K562 (cell line): ENCODE measurements around the gene CASKIN1. TPM values are rescaled to one million over a fixed set of nuclear protein-coding genes. Genes with fewer than 3 reads are reported as not detected.

ENCODE experiments used
- ATAC-seq: fragments of 200-7000 bp; cut with Tn5 transposase; 3 replicates; pipeline ENCODE4 v1.9.1; 2020; ENCODE audit warnings: moderate library complexity
- BruUV-seq: library from RNA; stranded (reverse); fragments of 400-500 nt; replicated peaks from 2 replicates; lab custom pipeline; 2021; lab: Mats Ljungman, UMichigan
- CTCF ChIA-PET: fragments of 300-600 bp; formaldehyde crosslinking; extraction: SDS; loops from one replicate; lab custom pipeline; 2021; ENCODE audit warnings: low intra/inter-chr PET ratio; lab: Yijun Ruan, JAX
- POLR2A ChIA-PET: fragments of 300-600, 350-650 bp; sonication (Branson Sonifier 250); formaldehyde crosslinking; extraction: SDS; loops from one replicate; lab custom pipeline; 2021; ENCODE audit warnings: antibody characterized with exemption, inconsistent platforms; lab: Yijun Ruan, JAX
- DNase-seq, 4 experiments: peaks; one replicate each; pipeline versions ENCODE4 v3.0.0 to v3.0.0-alpha.2; 2011 to 2018; ENCODE audit warnings: low spot score in 3 of 4, mixed read lengths in 3 of 4; ENCODE audit errors: extremely low read depth in 1 of 4
- FAIRE-seq: peaks from 2 replicates; lab custom pipeline; 2011; peaks lifted over from hg19 to GRCh38; lab: Jason Lieb, UNC
- H2AFZ ChIP-seq: 2 replicates; pipeline ENCODE4 v1.6.0; 2011; ENCODE audit warnings: low read depth, low read length, control low read depth, inconsistent platforms
- H3K27ac ChIP-seq: fragments of 200-600 bp; 3 replicates; pipeline ENCODE4 v1.8.0; 2011; ENCODE audit warnings: low read depth, mild to moderate bottlenecking, control low read depth, inconsistent platforms, low read length, moderate library complexity, mixed read lengths; ENCODE audit errors: extremely low read depth
- H3K27me3 ChIP-seq, 2 experiments: fragments of 300-600 bp in 1 of 2; 2 replicates in 1 of 2; 3 replicates in 1 of 2; pipeline versions ENCODE4 v1.6.0 to v1.8.0; 2011; ENCODE audit warnings: inconsistent platforms in 2 of 2, low read length in 2 of 2, mild to moderate bottlenecking in 1 of 2, mixed read lengths in 1 of 2, moderate library complexity in 1 of 2; ENCODE audit not compliant: control insufficient read depth in 2 of 2, insufficient read depth in 2 of 2
- H3K36me3 ChIP-seq: fragments of 300-600 bp; 3 replicates; pipeline ENCODE4 v1.8.0; 2011; ENCODE audit warnings: mild to moderate bottlenecking, low read length, inconsistent platforms; ENCODE audit not compliant: control insufficient read depth, insufficient read depth
- H3K4me1 ChIP-seq, 2 experiments: fragments of 200-600 bp in 1 of 2; replicated peaks in 1 of 2; 2 replicates in 1 of 2; 3 replicates in 1 of 2; pipeline versions ENCODE4 v1.5.1 to v1.8.0; 2011; ENCODE audit warnings: inconsistent platforms in 2 of 2, low read length in 2 of 2, mild to moderate bottlenecking in 1 of 2, mixed read lengths in 1 of 2, moderate library complexity in 1 of 2; ENCODE audit not compliant: control insufficient read depth in 2 of 2, insufficient read depth in 2 of 2
- H3K4me2 ChIP-seq: 2 replicates; pipeline ENCODE4 v1.6.1; 2011; ENCODE audit warnings: low read length, control low read depth, inconsistent platforms, mixed read lengths; ENCODE audit not compliant: insufficient read depth
- H3K4me3 ChIP-seq: fragments of 200-600 bp; sonication (generic), shearing (Covaris generic); 2 replicates; pipeline ENCODE4 v1.5.1; 2016; ENCODE audit warnings: control low read depth, inconsistent platforms
- H3K79me2 ChIP-seq: fragments of 200-600 bp; 3 replicates; pipeline ENCODE4 v1.8.0; 2011; ENCODE audit warnings: low read length, inconsistent platforms; ENCODE audit not compliant: control insufficient read depth, insufficient read depth
- H3K9ac ChIP-seq, 2 experiments: 2 replicates each; pipeline versions ENCODE4 v1.6.0 to v1.6.1; 2011; ENCODE audit warnings: low read depth in 2 of 2, low read length in 2 of 2, control low read depth in 1 of 2, inconsistent platforms in 1 of 2, mild to moderate bottlenecking in 1 of 2, mixed read lengths in 1 of 2; ENCODE audit not compliant: insufficient read depth in 1 of 2
- H3K9me1 ChIP-seq: one replicate; pipeline ENCODE4 v1.6.0; 2011; ENCODE audit warnings: inconsistent platforms, mild to moderate bottlenecking, low read length, moderate library complexity; ENCODE audit not compliant: control insufficient read depth, insufficient read depth
- H3K9me3 ChIP-seq: replicated peaks from 2 replicates; pipeline ENCODE4 v1.5.1; 2011; ENCODE audit warnings: low read depth, low read length, inconsistent platforms; ENCODE audit not compliant: control insufficient read depth, insufficient read depth
- H4K20me1 ChIP-seq: replicated peaks from 2 replicates; pipeline ENCODE4 v1.6.1; 2011; ENCODE audit warnings: low read length, inconsistent platforms, mixed read lengths; ENCODE audit not compliant: control insufficient read depth, insufficient read depth
- E4F1 ChIP-seq: fragments of 250-450 bp; sonication (Bioruptor Pico); IDR thresholded peaks from 2 replicates; pipeline ENCODE4 v1.5.0; 2021; ENCODE audit warnings: mild to moderate bottlenecking, borderline replicate concordance
- FOXA3 ChIP-seq, 2 experiments: fragments of 450-650 bp in 1 of 2; sonication (generic) in 1 of 2; formaldehyde crosslinking; IDR thresholded peaks in 1 of 2; conservative IDR thresholded peaks in 1 of 2; 2 replicates each; pipeline versions ENCODE4 v1.4.0 to v1.8.0; 2020 to 2022; ENCODE audit warnings: mild to moderate bottlenecking in 2 of 2, missing genetic modification reagents in 1 of 2
- HCFC1 ChIP-seq: IDR thresholded peaks from 2 replicates; pipeline ENCODE4 v1.6.1; 2012; ENCODE audit warnings: low read depth, low read length, improper control_type of control experiment
- MTF1 ChIP-seq: fragments of 250-450 bp; sonication (Bioruptor Pico); IDR thresholded peaks from 2 replicates; pipeline ENCODE4 v1.9.0; 2021; ENCODE audit warnings: moderate library complexity, mild to moderate bottlenecking, inconsistent platforms, borderline replicate concordance
- NFYB ChIP-seq: IDR thresholded peaks from 2 replicates; pipeline ENCODE4 v1.6.1; 2011; ENCODE audit warnings: mild to moderate bottlenecking, moderate library complexity; ENCODE audit not compliant: insufficient read length; ENCODE audit errors: extremely low read depth
- POLR2G ChIP-seq: fragments of 200-400 bp; formaldehyde crosslinking; IDR thresholded peaks from 2 replicates; pipeline ENCODE4 v1.6.1; 2017; ENCODE audit warnings: low read depth, mild to moderate bottlenecking, antibody characterized with exemption, low read length, moderate library complexity
- POLR3G ChIP-seq: IDR thresholded peaks from 2 replicates; pipeline ENCODE4 v1.6.1; 2011; ENCODE audit not compliant: insufficient read length, insufficient replicate concordance; ENCODE audit errors: extremely low read depth
- RBFOX2 ChIP-seq: fragments of 200-400 bp; formaldehyde crosslinking; IDR thresholded peaks from 2 replicates; pipeline ENCODE4 v1.6.1; 2017; ENCODE audit warnings: low read depth, mild to moderate bottlenecking, low read length, moderate library complexity
- SMAD3 ChIP-seq: fragments of 450-650 bp; formaldehyde crosslinking; conservative IDR thresholded peaks from 2 replicates; pipeline ENCODE4 v1.4.0; 2020; ENCODE audit warnings: mild to moderate bottlenecking
- TARDBP ChIP-seq: fragments of 450-650 bp; IDR thresholded peaks from 2 replicates; pipeline ENCODE4 v1.6.1; 2016
- TCFL5 ChIP-seq: fragments of 250-450 bp; sonication (Bioruptor Pico); conservative IDR thresholded peaks from 2 replicates; pipeline ENCODE4 v1.6.1; 2021; ENCODE audit warnings: mild to moderate bottlenecking, moderate library complexity, matching md5 sums
- TOE1 ChIP-seq, 2 experiments: fragments of 450-650 bp in 1 of 2; sonication (generic) in 1 of 2; formaldehyde crosslinking in 1 of 2; IDR thresholded peaks; 2 replicates each; pipeline versions ENCODE4 v1.7.1 to v1.8.0; 2016 to 2022; ENCODE audit warnings: borderline replicate concordance in 2 of 2, mild to moderate bottlenecking in 2 of 2, antibody characterized with exemption in 1 of 2, inconsistent platforms in 1 of 2, low read depth in 1 of 2, missing genetic modification reagents in 1 of 2, moderate library complexity in 1 of 2
- UBTF ChIP-seq, 2 experiments: IDR thresholded peaks; 2 replicates each; pipeline ENCODE4 v1.6.1; 2012; ENCODE audit warnings: improper control_type of control experiment in 2 of 2, low read depth in 2 of 2, low read length in 2 of 2, borderline replicate concordance in 1 of 2
- ZNF263 ChIP-seq: sonication (generic); formaldehyde crosslinking; IDR thresholded peaks from 2 replicates; pipeline ENCODE4 v1.8.0; 2022; ENCODE audit warnings: mild to moderate bottlenecking, missing genetic modification reagents, borderline replicate concordance
- ZNF408 ChIP-seq: fragments of 250-450 bp; sonication (Bioruptor Pico); IDR thresholded peaks from 2 replicates; pipeline ENCODE4 v1.4.0; 2020; ENCODE audit warnings: low read depth, mild to moderate bottlenecking, moderate library complexity
- ZNF436 ChIP-seq: fragments of 250-450, 450-650 bp; sonication (Bioruptor Pico); formaldehyde crosslinking; IDR thresholded peaks from 2 replicates; pipeline ENCODE4 v1.7.0; 2020; ENCODE audit warnings: mild to moderate bottlenecking
- ZNF695 ChIP-seq: fragments of 450-650 bp; formaldehyde crosslinking; IDR thresholded peaks from 2 replicates; pipeline ENCODE4 v1.4.0; 2020; ENCODE audit warnings: mild to moderate bottlenecking, moderate library complexity
- WGBS: fragments of 100-300 bp; shearing (Covaris generic); methylation state at CpG from one replicate; pipeline ENCODE4 v1.1.6; 2016; ENCODE audit warnings: low coverage, mixed read lengths; ENCODE audit not compliant: insufficient coverage; ENCODE audit errors: missing lambda C conversion rate; 5-methylcytosine and 5-hydroxymethylcytosine counted together
- in situ Hi-C: fragments of 300-500 bp; cut with MboI; formaldehyde crosslinking; loops from 4 replicates; pipeline ENCODE4 v1.15.0; 2018; ENCODE audit warnings: inconsistent platforms, mixed read lengths
- intact Hi-C: fragments of 100-400 bp; cut with micrococcal nuclease; formaldehyde crosslinking; loops from 2 replicates; pipeline ENCODE4 v1.14.2; 2022
- polyA plus RNA-seq, 8 experiments: library from polyadenylated mRNA; depleted of rRNA in 4 of 8; stranded (reverse) in 5 of 8; unstranded in 3 of 8; fragments of >200 nt; fragmentation: Nextera tagmentation in 2 of 8; fragmentation: Illumina TruSeq in 1 of 8; extraction: Ambion mirVana in 2 of 8; extraction: Trizol in 1 of 8; gene quantifications; 2 replicates each; pipeline versions ENCODE4 v1.2.1 to v1.2.3, GENCODE V29; 2011 to 2014; ENCODE audit warnings: inconsistent platforms in 1 of 8, missing spikeins in 1 of 8
- total RNA-seq, 7 experiments: library from RNA; depleted of rRNA in 6 of 7; stranded (reverse); fragments of >200 nt in 6 of 7; fragmentation: Illumina TruSeq in 2 of 7; extraction: Trizol in 2 of 7; gene quantifications; 2 replicates each; pipeline versions ENCODE4 v1.2.1 to v1.2.3, GENCODE V29; 2011 to 2021; ENCODE audit warnings: low replicate concordance in 1 of 7

Gene CASKIN1
- total and polyA plus RNA-seq, 9 of the 15 experiments (the other 6 are each of a cell fraction or from before 2014, with no cell fraction given): 0.15 to 4.5 (median 1.5) TPM; not detected in 2

- peaks cover 27% of the 10 kb centered on the region for H3K79me2 ChIP-seq
- DNase-seq (no peak), ATAC-seq (no peak), FAIRE-seq (no peak)
- TF ChIP-seq E4F1 (CRISPR knock-in tag) (no peak), ZNF436 (CRISPR knock-in tag) (no peak), UBTF (IDR thresholded peaks at IDR 0.05; ENCODE audit: borderline replicate concordance in 1 of 2, low read depth in 2 of 2, low read length in 2 of 2) (no peak), RBFOX2 (no peak), TCFL5 (CRISPR knock-in tag) (no peak), TOE1 (IDR thresholded peaks at IDR 0.05; ENCODE audit: borderline replicate concordance) (no peak), TOE1 (CRISPR knock-in tag; IDR thresholded peaks at IDR 0.05; ENCODE audit: borderline replicate concordance, low read depth) (no peak), TARDBP (no peak), ZNF263 (CRISPR knock-in tag) (no peak), POLR2G (no peak; the same call in 1 of the 2 replicates), ZNF408 (CRISPR knock-in tag) (no peak), SMAD3 (CRISPR knock-in tag) (no peak), NFYB (no peak), MTF1 (no peak), FOXA3 (CRISPR knock-in tag; conservative IDR thresholded peaks at IDR 0.05 in 1 of 2, IDR thresholded peaks at IDR 0.05 in 1 of 2) (no peak), ZNF695 (no peak), HCFC1 (no peak), POLR3G (no peak)
- H3K36me3 ChIP-seq: peaks cover 67% of the 10 kb centered on the region
- no peaks in the 10 kb centered on the region for H3K9me1 ChIP-seq
- ChIA-PET POLR2A (interaction anchor here (0.6 to 4.8 kb wide), 3 partner anchors 11 to 28 kb away, joined by 4 to 46 read pairs (median 7); partner anchors contain the start of gene TRAF7), CTCF (no interaction called here)
- H3K9me3 ChIP-seq: peaks cover 3% of the 10 kb centered on the region; the same call in 1 of the 2 replicates
- WGBS: 91% methylated on average over 17 of the region's 18 CpGs
- H3K4me1 ChIP-seq: peaks cover 0 to 47% of the 10 kb centered on the region in 2 experiments; a peak in 2 of 5 replicates
- intact Hi-C loops (no loop called here), in situ Hi-C loops (no loop called here)
- no peak overlapping the region for H3K4me3 ChIP-seq
- no peak overlapping the region for H3K4me2 ChIP-seq
- no TSS peak for BruUV-seq
- no peak overlapping the region for H3K9ac ChIP-seq
- H3K27me3 ChIP-seq: no peaks in the 10 kb centered on the region
- H3K27ac ChIP-seq: no peak overlapping the region
- H2AFZ ChIP-seq: no peak overlapping the region
- no peaks in the 10 kb centered on the region for H4K20me1 ChIP-seq
These were observed 29.3 kb downstream of the CASKIN1 start for GRCh38 chr16:2167068-2167638.
